HG03135 (cell line): Measurements from ENCODE around the gene RBMS1.

Experiments
- ATAC-seq: cut with Tn5 transposase; IDR thresholded peaks from one replicate; pipeline ENCODE4 v1.9.1; 2021; ENCODE audit warnings: mild to moderate bottlenecking, moderate library complexity; ENCODE audit not compliant: unreplicated experiment

Gene RBMS1

GRCh38 chr2:160365716-160366367 lies 127.8 kb downstream of the RBMS1 start:
- no peak for ATAC-seq

GRCh38 chr2:160364364-160364763 lies 129.2 kb downstream of the RBMS1 start:
- ATAC-seq, result no peak

GRCh38 chr2:160363961-160364360 lies 129.6 kb downstream of the RBMS1 start:
- no peak for ATAC-seq

GRCh38 chr2:160363055-160363454 lies 130.6 kb downstream of the RBMS1 start:
- no peak for ATAC-seq

GRCh38 chr2:160362541-160362940 lies 131.1 kb downstream of the RBMS1 start:
- no peak for ATAC-seq

- no peak for ATAC-seq
Measured at GRCh38 chr2:160362018-160362417, 131.6 kb downstream of the RBMS1 start.

- no peak for ATAC-seq
Measured at GRCh38 chr2:160360089-160360757, 133.4 kb downstream of the RBMS1 start.

GRCh38 chr2:160358046-160358445 lies 135.6 kb downstream of the RBMS1 start:
- no peak for ATAC-seq

- no peak for ATAC-seq
Measured at GRCh38 chr2:160356485-160356884, 137.1 kb downstream of the RBMS1 start.

- ATAC-seq, result no peak
Measured at GRCh38 chr2:160355080-160355479, 138.5 kb downstream of the RBMS1 start.

GRCh38 chr2:160354677-160355076 lies 138.9 kb downstream of the RBMS1 start:
- ATAC-seq, result no peak

- ATAC-seq, result no peak
Measured at GRCh38 chr2:160353813-160354212, 139.8 kb downstream of the RBMS1 start.

- no peak for ATAC-seq
Measured at GRCh38 chr2:160353166-160353565, 140.4 kb downstream of the RBMS1 start.

GRCh38 chr2:160352500-160352899 lies 141.1 kb downstream of the RBMS1 start:
- ATAC-seq, result no peak

GRCh38 chr2:160351956-160352355 lies 141.7 kb downstream of the RBMS1 start:
- ATAC-seq, result no peak

GRCh38 chr2:160349306-160349705 lies 144.3 kb downstream of the RBMS1 start:
- ATAC-seq, result no peak

- ATAC-seq, result no peak
Measured at GRCh38 chr2:160347269-160347863, 146.2 kb downstream of the RBMS1 start.

GRCh38 chr2:160345071-160345764 lies 148.4 kb downstream of the RBMS1 start:
- ATAC-seq, result no peak

GRCh38 chr2:160343404-160343803 lies 150.2 kb downstream of the RBMS1 start:
- ATAC-seq, result no peak

- no peak for ATAC-seq
Measured at GRCh38 chr2:160339726-160340125, 153.9 kb downstream of the RBMS1 start.

GRCh38 chr2:160338901-160339685 lies 154.5 kb downstream of the RBMS1 start:
- no peak for ATAC-seq
